ENCODE data around the gene ACBD6.

GRCh38 chr1:180254854-180255253 lies 247.5 kb downstream of the ACBD6 start:
- TF ChIP-seq EZH2phosphoT487 (IDR thresholded peaks at IDR 0.05; ENCODE audit: low read depth, severe bottlenecking, unreplicated experiment), result no peak
- no peak for TF ChIP-seq CTCF (IDR thresholded peaks at IDR 0.05; ENCODE audit: poor library complexity)
- TF ChIP-seq EZH2 (IDR thresholded peaks at IDR 0.05; ENCODE audit: borderline replicate concordance), result no peak

All from hepatocyte (in vitro differentiated cells).